Brain pericyte (primary cell): ENCODE measurements around the gene CRPPA.

Source experiments
- DNase-seq: peaks from one replicate; pipeline ENCODE4 v3.0.0-alpha.2; 2012; ENCODE audit warnings: low read depth, low spot score

The CRPPA gene

GRCh38 chr7:16423761-16424160, 2.4 kb upstream of the CRPPA start:
- DNase-seq: no peak

- no peak for DNase-seq
Observed at GRCh38 chr7:16422917-16423316, 1.6 kb upstream of the CRPPA start.

GRCh38 chr7:16422103-16422435, 731 bp upstream of the CRPPA start:
- no peak for DNase-seq

DNA sequence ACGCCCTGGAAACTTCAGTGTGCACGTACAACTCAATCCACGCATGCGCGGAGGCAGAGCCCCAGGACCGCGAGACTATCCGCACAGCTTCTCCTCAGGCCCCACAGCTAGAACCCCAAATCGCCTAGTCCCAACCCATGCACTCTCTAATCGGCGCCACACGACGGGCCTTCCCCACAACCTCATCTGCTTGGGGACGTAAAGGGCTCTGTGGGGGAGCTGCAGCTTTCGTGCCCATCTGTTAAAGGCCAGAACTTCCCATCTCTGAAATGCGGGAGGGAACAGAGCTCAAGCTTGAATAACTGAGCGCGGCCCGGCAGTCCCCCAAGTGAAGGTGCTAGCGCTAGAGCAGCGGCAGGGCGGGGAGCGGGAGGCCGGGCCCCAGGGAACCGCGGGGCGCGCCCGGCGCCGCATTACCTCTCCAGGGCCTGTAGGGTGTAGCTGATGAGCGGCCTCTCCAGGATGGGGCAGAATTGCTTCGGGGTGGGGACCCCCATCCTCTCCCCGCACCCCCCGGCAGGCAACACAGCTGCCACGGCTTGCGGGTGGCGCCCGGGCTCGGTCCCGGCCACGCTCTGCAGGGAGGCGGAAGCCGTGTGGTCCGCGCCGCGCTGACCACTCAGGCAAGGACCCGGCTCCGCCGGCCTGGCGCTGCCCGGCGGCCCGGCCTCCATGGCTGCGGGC, 547 bp downstream of the CRPPA start:
- DNase-seq: no peak

GRCh38 chr7:16420329-16420648, 1.0 kb downstream of the CRPPA start:
- no peak for DNase-seq

- no peak for DNase-seq
Observed at GRCh38 chr7:16419859-16420258, 1.5 kb downstream of the CRPPA start.

DNA sequence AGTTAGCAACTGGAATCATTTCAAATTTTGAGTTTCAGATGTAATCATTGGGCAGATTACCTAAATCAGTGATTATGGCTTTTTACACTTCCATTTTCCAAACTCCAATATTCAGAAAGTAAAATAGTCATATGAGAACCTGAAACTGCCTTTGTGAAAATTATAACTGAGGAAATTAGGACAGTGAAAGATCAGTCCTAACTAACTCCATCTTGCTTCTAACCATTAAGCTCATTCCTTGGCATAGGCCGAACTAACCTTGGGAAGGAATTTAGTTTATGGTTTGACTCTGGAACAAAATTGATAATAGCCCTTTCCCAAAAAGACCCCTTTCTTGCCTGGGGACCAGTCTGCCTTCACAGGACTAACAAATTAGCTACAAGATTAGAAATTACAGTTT, 2.2 kb downstream of the CRPPA start:
- DNase-seq: no peak

DNA sequence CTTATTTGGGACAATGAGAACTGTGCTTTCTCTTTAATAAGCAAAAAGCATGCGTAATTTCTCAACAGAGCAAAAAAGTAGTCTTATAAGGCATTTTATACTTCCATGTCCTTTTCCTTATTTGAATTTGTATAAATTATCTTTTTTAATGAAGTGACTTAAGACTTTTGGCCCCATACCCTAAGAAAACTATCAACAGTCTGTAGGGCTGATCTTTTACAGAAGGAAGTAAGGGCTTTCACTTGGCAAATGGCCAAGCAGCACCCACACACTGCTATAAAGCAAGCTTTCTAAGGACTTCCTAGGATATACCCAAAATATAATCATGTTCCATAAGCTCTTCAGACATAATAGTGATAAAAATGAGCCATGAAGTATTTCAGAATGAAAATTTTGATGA, 3.4 kb downstream of the CRPPA start:
- no peak for DNase-seq

- no peak for DNase-seq
Observed at GRCh38 chr7:16416289-16417282, 4.8 kb downstream of the CRPPA start.

GRCh38 chr7:16412274-16413254, 8.8 kb downstream of the CRPPA start:
- DNase-seq: no peak

- no peak for DNase-seq
Observed at GRCh38 chr7:16411391-16411790, 9.9 kb downstream of the CRPPA start.

- DNase-seq: no peak
Observed at GRCh38 chr7:16409777-16410176, 11.6 kb downstream of the CRPPA start.

DNA sequence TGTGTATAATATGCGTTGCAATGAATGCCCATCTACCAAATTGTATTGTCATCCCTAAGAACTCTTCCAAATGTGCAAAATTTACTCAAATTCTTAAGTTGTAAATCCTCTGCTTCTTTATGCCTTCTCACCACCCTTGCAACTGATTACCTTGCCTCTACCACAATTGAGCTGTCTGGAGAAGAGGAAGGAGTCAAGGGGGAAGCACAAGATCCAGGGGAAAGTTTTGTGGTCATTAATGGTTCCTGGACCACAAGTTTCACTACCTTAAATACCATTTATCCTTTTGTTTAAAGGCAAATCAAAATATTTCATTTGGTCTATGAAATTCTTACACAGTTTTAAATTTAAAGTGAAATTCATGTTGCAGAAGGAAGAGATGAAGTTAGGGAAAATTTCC, 16.7 kb downstream of the CRPPA start:
- no peak for DNase-seq

DNA sequence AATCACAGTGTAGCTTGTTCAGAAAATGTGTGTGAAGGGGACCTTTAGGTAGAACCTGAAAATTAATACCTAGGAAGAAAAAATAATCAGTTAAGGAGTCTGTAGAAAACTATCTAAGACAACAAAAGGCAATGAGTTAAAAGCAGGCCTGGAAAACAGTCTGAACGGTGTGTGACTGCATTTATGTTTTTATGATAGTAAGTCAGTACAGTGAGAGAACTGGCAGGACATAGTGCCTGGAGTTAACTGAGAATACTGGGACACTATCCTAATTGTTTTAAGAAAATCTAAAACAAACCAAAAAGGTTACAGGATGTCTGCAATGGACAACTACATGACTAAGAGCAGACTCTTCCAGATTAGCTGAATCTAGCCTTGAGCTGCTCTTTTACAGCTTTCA, 17.9 kb downstream of the CRPPA start:
- no peak for DNase-seq

- no peak for DNase-seq
Observed at GRCh38 chr7:16402940-16403339, 18.4 kb downstream of the CRPPA start.

GRCh38 chr7:16402091-16402490, 19.2 kb downstream of the CRPPA start:
- no peak for DNase-seq

GRCh38 chr7:16400893-16401275, 20.5 kb downstream of the CRPPA start:
- no peak for DNase-seq

DNA sequence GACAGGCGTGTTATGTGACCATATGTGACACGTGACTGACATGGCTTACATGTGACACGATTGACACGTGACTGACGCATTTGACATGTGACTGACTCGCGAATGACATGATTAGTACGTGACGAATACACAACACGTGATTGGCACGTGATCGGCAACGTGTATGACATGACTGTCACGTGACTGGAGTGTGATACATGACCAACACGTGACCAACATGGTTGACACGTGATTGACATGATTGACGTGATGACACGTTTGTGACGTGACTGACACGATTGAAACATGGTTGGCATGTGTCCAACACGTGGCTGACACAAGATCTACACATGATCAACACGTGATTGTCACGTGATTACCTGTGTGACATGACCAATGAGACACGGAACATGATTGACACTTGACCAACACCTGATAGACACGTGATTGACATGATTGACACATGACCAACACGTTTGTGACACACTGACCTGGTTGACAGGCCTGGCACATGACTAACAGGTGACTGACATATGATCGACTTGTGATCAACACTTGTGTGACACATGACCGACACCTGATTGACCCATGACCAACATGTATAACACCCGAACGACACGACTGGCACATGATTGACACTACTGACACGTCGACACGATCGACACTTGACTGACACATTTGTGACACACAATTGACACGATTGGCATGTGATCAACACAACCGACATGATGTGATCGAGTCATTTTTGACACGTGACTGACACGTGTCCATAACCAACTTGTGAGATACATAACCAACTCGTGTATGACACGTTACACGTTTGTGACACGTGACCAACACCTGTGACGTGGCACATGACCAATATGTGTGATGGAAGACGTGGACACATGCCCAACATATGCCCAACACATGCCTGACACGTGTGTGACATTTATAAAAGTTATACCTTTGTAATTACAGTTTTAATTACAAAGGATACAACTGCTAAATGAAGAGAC, 21.1 kb downstream of the CRPPA start:
- DNase-seq: no peak

DNA sequence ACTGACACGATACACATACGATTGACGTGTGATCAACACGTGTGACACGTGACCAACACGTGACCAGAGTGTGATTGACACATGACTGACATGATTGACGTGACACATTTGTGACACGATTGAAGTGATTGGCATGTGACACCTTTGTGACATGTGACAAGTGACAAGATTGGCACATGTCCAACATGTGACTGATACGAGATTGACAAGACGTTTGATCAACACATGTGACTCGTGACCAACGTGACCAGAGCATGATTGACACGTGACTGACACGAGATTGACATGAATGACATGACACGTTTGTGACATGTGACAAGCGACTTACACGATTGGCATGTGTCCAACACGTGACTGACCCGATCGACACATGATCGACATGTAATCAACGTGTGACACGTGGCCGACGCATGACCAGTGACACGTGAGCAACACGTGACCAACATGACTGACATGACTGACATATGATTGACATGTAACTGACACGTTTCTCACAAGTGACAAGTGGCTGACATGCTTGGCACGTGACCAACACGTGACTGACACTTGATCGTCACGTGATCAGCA, 22.0 kb downstream of the CRPPA start:
- no peak for DNase-seq
